ENCODE results near the gene ZNF611.
"Not testable (repeated sequence)": the region's sequence is repeated elsewhere in the genome, so short reads cannot be mapped to it uniquely, and the experiment has no call there.

Gene ZNF611

GRCh38 chr19:52710538-52710937 lies 24.3 kb downstream of the ZNF611 start:
- ATAC-seq (replicated peaks) = no peak
- DNase-seq = no peak
- Mint-ChIP-seq H3K4me1 (ENCODE audit: low read depth in 2 of 2) (peaks cover 3 to 9% of the 10 kb centered on the region in 2 donors), H3K36me3 (ENCODE audit: insufficient read depth) (peaks cover 71% of the 10 kb centered on the region), H3K9me3 (peaks cover 3 to 6% of the 10 kb centered on the region in 2 donors), H3K27me3 (no peaks in the 10 kb centered on the region), H3K27ac (no peak overlapping the region), H3K4me3 (no peak overlapping the region)

- H3K9me3 Mint-ChIP-seq; H3K4me1 Mint-ChIP-seq (ENCODE audit: low read depth in 2 of 2); H3K27me3 Mint-ChIP-seq; H3K4me3 Mint-ChIP-seq; ATAC-seq (replicated peaks); DNase-seq; H3K27ac Mint-ChIP-seq: not testable (repeated sequence)
- peaks cover 46% of the 10 kb centered on the region for H3K36me3 Mint-ChIP-seq (ENCODE audit: insufficient read depth)
Measured at GRCh38 chr19:52705615-52706014, 29.2 kb downstream of the ZNF611 start.

DNA sequence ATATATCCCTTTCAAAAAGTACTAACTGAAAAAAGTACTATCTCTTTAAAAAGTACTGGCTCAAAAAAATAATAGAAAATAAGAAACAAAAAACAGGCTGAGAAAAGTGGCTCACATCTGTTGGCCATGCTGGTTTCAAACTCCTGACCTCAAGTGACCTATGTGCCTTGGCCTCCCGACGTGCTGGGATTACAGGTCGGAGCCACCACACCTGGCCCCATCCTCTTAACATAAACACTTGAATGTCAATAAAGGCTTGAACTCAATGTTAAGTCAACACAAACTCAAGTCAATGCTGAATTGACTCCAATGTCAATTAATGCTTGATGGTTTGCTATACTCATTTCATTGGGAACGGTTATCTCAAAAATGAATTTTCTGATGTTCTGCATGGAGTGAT lies 30.9 kb downstream of the ZNF611 start:
- DNase-seq (no peak), ATAC-seq (replicated peaks) (no peak)
- Mint-ChIP-seq H3K27me3 (no peaks in the 10 kb centered on the region), H3K9me3 (peaks cover 5 to 9% of the 10 kb centered on the region in 2 donors), H3K4me3 (no peak overlapping the region), H3K4me1 (ENCODE audit: low read depth in 2 of 2) (peaks cover 0 to 4% of the 10 kb centered on the region in 2 donors), H3K27ac (no peak overlapping the region), H3K36me3 (ENCODE audit: insufficient read depth) (peaks cover 33% of the 10 kb centered on the region)

DNA sequence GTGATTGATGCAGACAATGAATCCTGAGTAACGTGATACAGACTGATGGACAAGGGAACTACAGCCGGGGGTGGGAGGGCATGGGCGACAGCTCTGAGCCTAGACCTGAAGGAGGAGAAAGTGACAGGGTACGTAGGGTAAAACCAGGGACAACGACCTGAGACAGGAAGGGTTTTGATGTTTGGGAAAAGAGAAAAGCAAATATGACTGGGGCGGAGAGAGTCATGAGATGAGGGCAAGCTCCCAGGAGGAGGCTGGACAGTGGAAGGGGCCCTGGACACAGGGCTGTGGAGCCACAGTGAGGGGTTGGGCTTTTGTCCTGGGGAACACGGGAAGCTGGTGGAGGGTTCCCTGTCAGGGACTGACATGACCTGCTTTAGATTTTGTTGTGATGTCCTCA lies 34.2 kb downstream of the ZNF611 start:
- peak overlapping the region; percentile 32 for H3K27ac Mint-ChIP-seq
- ATAC-seq (replicated peaks) (no peak), DNase-seq (no peak)
- peaks cover 7% of the 10 kb centered on the region for H3K36me3 Mint-ChIP-seq (ENCODE audit: insufficient read depth)
- H3K4me3 Mint-ChIP-seq = no peak overlapping the region
- H3K9me3 Mint-ChIP-seq = peaks cover 4% of the 10 kb centered on the region in 2 donors
- peaks cover 0 to 4% of the 10 kb centered on the region in 2 donors for H3K4me1 Mint-ChIP-seq (ENCODE audit: low read depth in 2 of 2)
- H3K27me3 Mint-ChIP-seq = no peaks in the 10 kb centered on the region

- not testable (repeated sequence) for ATAC-seq (replicated peaks); H3K27me3 Mint-ChIP-seq; H3K27ac Mint-ChIP-seq; H3K9me3 Mint-ChIP-seq; H3K4me3 Mint-ChIP-seq; H3K36me3 Mint-ChIP-seq (ENCODE audit: insufficient read depth); H3K4me1 Mint-ChIP-seq (ENCODE audit: low read depth in 2 of 2)
- peak in 1 of 3 experiments; percentile 6 for DNase-seq
Measured at GRCh38 chr19:52699555-52699954, 35.3 kb downstream of the ZNF611 start.

DNA sequence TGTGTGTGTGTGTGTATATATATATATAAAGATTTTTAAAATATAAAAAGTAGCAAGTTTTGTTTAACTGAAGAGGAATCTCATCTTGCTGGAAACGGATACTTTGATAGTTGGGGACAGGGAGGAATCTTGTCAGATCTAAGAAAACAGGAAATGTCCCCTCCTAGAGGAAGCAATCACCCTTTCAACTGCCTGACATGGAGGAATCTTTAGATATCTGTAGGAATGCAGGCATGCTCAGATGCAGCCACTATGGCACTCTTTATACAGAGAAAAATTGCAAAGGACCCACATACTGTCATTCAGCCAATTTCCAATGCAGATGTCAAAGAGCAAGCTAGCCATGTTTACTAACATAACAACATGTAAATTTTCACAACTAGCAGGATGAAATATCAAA lies 38.8 kb downstream of the ZNF611 start:
- H3K4me3 Mint-ChIP-seq = no peak overlapping the region
- H3K27ac Mint-ChIP-seq = no peak overlapping the region
- no peaks in the 10 kb centered on the region for H3K9me3 Mint-ChIP-seq
- no peaks in the 10 kb centered on the region for H3K27me3 Mint-ChIP-seq
- peaks cover 3 to 5% of the 10 kb centered on the region in 2 donors for H3K4me1 Mint-ChIP-seq (ENCODE audit: low read depth in 2 of 2)
- ATAC-seq (replicated peaks) = no peak
- no peak for DNase-seq
- peaks cover 3% of the 10 kb centered on the region for H3K36me3 Mint-ChIP-seq (ENCODE audit: insufficient read depth)

DNA sequence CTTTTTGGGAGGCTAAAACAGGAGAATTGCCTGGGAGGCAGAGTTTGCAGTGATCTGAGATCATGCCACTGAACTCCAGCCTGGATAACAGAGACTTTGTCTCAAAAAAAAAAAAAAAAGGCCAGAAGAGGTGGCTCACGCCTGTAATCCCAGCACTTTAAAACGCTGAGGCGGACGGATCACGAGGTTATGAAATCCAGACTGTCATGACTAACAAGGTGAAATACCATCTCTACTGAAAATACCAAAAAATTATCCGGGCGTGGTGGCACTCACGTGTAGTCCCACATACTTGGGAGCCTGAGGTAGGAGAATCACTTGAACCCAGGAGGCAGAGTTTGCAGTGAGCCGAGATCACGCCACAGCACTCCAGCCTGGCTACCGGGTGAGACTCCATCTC lies 39.9 kb downstream of the ZNF611 start:
- H3K27me3 Mint-ChIP-seq = no peaks in the 10 kb centered on the region

GRCh38 chr19:52694281-52694680 lies 40.6 kb downstream of the ZNF611 start:
- not testable (repeated sequence) for H3K27me3 Mint-ChIP-seq; DNase-seq; H3K4me3 Mint-ChIP-seq; H3K9me3 Mint-ChIP-seq; ATAC-seq (replicated peaks); H3K27ac Mint-ChIP-seq
- H3K4me1 Mint-ChIP-seq (ENCODE audit: low read depth in 2 of 2) = peaks cover 18% of the 10 kb centered on the region in 2 donors
- H3K36me3 Mint-ChIP-seq (ENCODE audit: insufficient read depth) = peaks cover 17% of the 10 kb centered on the region

More for the DNA sequence above, 39.9 kb downstream of the ZNF611 start:
- Mint-ChIP-seq H3K27ac (no peak overlapping the region), H3K36me3 (ENCODE audit: insufficient read depth) (peaks cover 13% of the 10 kb centered on the region), H3K4me1 (ENCODE audit: low read depth in 2 of 2) (peaks cover 12% of the 10 kb centered on the region in 2 donors), H3K9me3 (no peaks in the 10 kb centered on the region), H3K4me3 (no peak overlapping the region)
- no peak for ATAC-seq (replicated peaks)
- DNase-seq = no peak

GRCh38 chr19:52692431-52693008 lies 42.3 kb downstream of the ZNF611 start:
- no peaks in the 10 kb centered on the region for H3K27me3 Mint-ChIP-seq
- H3K36me3 Mint-ChIP-seq (ENCODE audit: insufficient read depth) = peaks cover 17% of the 10 kb centered on the region

DNA sequence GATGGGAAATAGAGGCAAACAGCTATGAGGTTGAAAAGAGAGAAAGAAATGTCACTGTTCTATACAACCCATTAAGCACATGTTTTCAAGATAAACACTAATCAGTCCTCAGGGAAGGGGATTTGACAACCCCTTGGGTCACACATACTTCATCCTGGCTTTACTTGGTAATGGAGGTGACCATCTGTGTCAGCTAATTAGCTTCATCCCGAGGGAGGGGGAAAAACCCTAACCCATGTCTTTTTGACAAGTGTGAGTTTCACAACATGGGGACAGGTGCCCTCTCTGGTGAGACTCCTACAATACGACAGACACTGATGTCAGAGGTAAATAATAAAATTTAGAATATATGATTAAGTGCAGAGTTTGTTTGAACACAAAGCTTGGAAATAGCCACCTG lies 43.1 kb downstream of the ZNF611 start:
- Mint-ChIP-seq H3K36me3 (ENCODE audit: insufficient read depth) (peaks cover 17% of the 10 kb centered on the region), H3K9me3 (no peaks in the 10 kb centered on the region), H3K4me1 (ENCODE audit: low read depth in 2 of 2) (peaks cover 20 to 30% of the 10 kb centered on the region in 2 donors), H3K27me3 (no peaks in the 10 kb centered on the region), H3K4me3 (peak overlapping the region in 1 of 2 donors; percentile 92), H3K27ac (no peak overlapping the region)
- DNase-seq (no peak), ATAC-seq (replicated peaks) (no peak)

More at GRCh38 chr19:52692431-52693008, 42.3 kb downstream of the ZNF611 start:
- H3K4me1 Mint-ChIP-seq (ENCODE audit: low read depth in 2 of 2) = peaks cover 20 to 30% of the 10 kb centered on the region in 2 donors
- no peak overlapping the region for H3K4me3 Mint-ChIP-seq
- H3K9me3 Mint-ChIP-seq = no peaks in the 10 kb centered on the region
- H3K27ac Mint-ChIP-seq = no peak overlapping the region
- DNase-seq (no peak), ATAC-seq (replicated peaks) (no peak)

- DNase-seq = no peak
- peaks cover 20 to 30% of the 10 kb centered on the region in 2 donors for H3K4me1 Mint-ChIP-seq (ENCODE audit: low read depth in 2 of 2)
- no peaks in the 10 kb centered on the region for H3K27me3 Mint-ChIP-seq
- no peak for ATAC-seq (replicated peaks)
- H3K9me3 Mint-ChIP-seq = no peaks in the 10 kb centered on the region
- H3K4me3 Mint-ChIP-seq = peak overlapping the region; percentile 91 to 92
- peak overlapping the region; percentile 84 to 94 for H3K27ac Mint-ChIP-seq
- peaks cover 17% of the 10 kb centered on the region for H3K36me3 Mint-ChIP-seq (ENCODE audit: insufficient read depth)
Measured at GRCh38 chr19:52691215-52691610, 43.6 kb downstream of the ZNF611 start.

DNA sequence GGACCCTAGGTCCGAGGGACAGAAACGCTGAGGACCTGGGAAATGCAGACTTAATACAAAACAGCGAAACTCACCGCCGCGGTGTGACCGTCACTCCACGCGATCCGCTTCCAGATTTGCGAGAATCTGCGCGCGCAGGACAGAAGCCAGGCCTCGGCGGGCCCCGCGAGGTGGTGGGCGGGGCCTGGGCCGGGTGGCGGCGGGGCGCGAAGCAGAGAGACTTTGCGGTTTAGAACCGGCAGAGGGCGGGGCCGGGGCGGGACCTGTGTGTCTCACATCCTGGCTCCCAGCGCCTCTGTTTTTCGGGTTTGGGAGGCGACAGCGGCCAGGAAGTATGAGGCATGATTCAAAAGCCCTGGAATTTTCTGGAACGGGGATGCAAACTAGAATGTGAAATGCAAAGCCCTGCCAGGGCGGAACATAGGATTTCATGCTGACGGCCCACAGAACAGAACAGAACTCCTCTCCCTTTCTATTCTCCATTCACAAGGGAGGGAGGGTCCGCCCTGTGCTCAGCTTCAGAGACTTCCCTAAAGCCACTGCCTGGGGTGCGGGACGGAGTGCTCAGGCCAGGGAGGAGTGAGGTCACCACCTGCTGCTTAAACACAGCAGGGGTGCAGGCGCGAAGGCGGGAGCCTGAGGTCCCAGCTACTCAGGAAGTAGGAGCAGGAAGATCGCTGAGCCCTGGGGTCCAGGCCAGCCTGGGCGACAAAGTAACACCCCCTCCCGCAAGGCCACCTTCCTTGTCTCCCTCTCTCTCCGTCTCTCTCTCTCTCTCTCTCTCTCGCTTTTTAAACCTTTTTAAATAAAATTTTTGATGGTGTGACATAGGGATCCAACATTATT lies 44.3 kb downstream of the ZNF611 start:
- H3K9me3 Mint-ChIP-seq = no peaks in the 10 kb centered on the region
- peaks cover 17% of the 10 kb centered on the region for H3K36me3 Mint-ChIP-seq (ENCODE audit: insufficient read depth)

GRCh38 chr19:52689843-52690368 lies 44.9 kb downstream of the ZNF611 start:
- Mint-ChIP-seq H3K27me3 (no peaks in the 10 kb centered on the region), H3K36me3 (ENCODE audit: insufficient read depth) (peaks cover 17% of the 10 kb centered on the region), H3K27ac (peak overlapping the region; percentile 84 to 94), H3K4me1 (ENCODE audit: low read depth in 2 of 2) (peaks cover 23 to 37% of the 10 kb centered on the region in 2 donors), H3K9me3 (no peaks in the 10 kb centered on the region), H3K4me3 (peak overlapping the region; percentile 91 to 92)
- DNase-seq (peak in 2 of 3 experiments; percentile 3 to 29), ATAC-seq (replicated peaks) (peak; percentile 65)

More for the DNA sequence above, 44.3 kb downstream of the ZNF611 start:
- DNase-seq (peak; percentile 83 to 86 (median 85)), ATAC-seq (replicated peaks) (peak; percentile 90)
- H3K4me1 Mint-ChIP-seq (ENCODE audit: low read depth in 2 of 2) = peaks cover 20 to 30% of the 10 kb centered on the region in 2 donors
- no peaks in the 10 kb centered on the region for H3K27me3 Mint-ChIP-seq
- peak overlapping the region; percentile 84 to 94 for H3K27ac Mint-ChIP-seq
- H3K4me3 Mint-ChIP-seq = peak overlapping the region; percentile 91 to 92
